ENCODE measurements around the gene BIN2. TPM values are rescaled to one million over a fixed set of nuclear protein-coding genes. Genes with fewer than 3 reads are reported as not detected.

BIN2 gene
- total and polyA plus RNA-seq, 2 experiments from 2014 or later: not detected

DNA sequence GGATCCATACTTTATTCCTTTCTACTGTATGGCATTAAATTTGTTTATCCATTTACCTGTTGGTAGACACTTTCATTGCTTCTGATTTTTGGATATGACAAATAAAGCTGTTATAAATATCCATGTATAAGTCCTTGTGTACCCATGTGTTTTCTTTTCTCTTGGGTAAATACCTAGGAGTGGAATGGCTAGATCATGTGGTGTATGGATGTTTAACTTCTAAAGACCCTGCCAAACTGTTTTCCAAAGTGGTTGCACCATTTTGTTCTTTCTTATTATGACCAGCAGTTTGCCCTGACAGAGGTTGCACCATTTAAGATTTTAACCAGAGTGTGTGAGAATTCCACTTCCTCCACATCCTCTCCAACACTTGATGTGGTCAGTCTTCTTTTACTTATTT is 91.3 kb downstream of the BIN2 start:
- Mint-ChIP-seq H3K4me1 (peaks cover 8% of the 10 kb centered on the region), H3K27me3 (ENCODE audit: insufficient read depth, low read depth, poor library complexity) (no peaks in the 10 kb centered on the region), H3K27ac (no peak overlapping the region), H3K4me3 (no peak overlapping the region), H3K9me3 (no peaks in the 10 kb centered on the region; the same call in 2 of the 3 replicates), H3K36me3 (ENCODE audit: low read depth) (no peaks in the 10 kb centered on the region)
- Histone ChIP-seq H3K36me3 (ENCODE audit: insufficient read depth) (no peaks in the 10 kb centered on the region), H3F3A (replicated peaks; ENCODE audit: low read depth) (no peaks in the 10 kb centered on the region; the same call in 1 of the 2 replicates), H3K27me3 (ENCODE audit: insufficient read depth) (no peaks in the 10 kb centered on the region), H4K20me1 (replicated peaks; ENCODE audit: insufficient read depth) (no peaks in the 10 kb centered on the region), H3K4me1 (ENCODE audit: insufficient read depth) (no peaks in the 10 kb centered on the region), H2AFZ (no peak overlapping the region), H3K9me2 (ENCODE audit: insufficient read depth) (no peaks in the 10 kb centered on the region), H3K4me2 (no peak overlapping the region), H3K27ac (ENCODE audit: low read depth) (no peak overlapping the region), H3K4me3 (no peak overlapping the region), H3K79me2 (replicated peaks; ENCODE audit: insufficient read depth) (no peaks in the 10 kb centered on the region)
- TF ChIP-seq EZH2 (IDR thresholded peaks at IDR 0.05; ENCODE audit: low read depth, unreplicated experiment) (no peak), NANOG (IDR thresholded peaks at IDR 0.05; ENCODE audit: borderline replicate concordance) (no peak), EZH2phosphoT487 (IDR thresholded peaks at IDR 0.05; ENCODE audit: unreplicated experiment) (no peak), POLR2AphosphoS5 (IDR thresholded peaks at IDR 0.05; ENCODE audit: low read depth) (no peak), ZNF331 (CRISPR knock-in tag; IDR thresholded peaks at IDR 0.05; ENCODE audit: low read depth) (no peak), ZNF114 (CRISPR knock-in tag; IDR thresholded peaks at IDR 0.05) (no peak), STAT1 (IDR thresholded peaks at IDR 0.05; ENCODE audit: unreplicated experiment) (no peak), CREB1 (CRISPR knock-in tag; IDR thresholded peaks at IDR 0.05; ENCODE audit: low read depth) (no peak), JUNB (IDR thresholded peaks at IDR 0.05; ENCODE audit: unreplicated experiment) (no peak)
- TF ChIP-seq, protein P1, sequence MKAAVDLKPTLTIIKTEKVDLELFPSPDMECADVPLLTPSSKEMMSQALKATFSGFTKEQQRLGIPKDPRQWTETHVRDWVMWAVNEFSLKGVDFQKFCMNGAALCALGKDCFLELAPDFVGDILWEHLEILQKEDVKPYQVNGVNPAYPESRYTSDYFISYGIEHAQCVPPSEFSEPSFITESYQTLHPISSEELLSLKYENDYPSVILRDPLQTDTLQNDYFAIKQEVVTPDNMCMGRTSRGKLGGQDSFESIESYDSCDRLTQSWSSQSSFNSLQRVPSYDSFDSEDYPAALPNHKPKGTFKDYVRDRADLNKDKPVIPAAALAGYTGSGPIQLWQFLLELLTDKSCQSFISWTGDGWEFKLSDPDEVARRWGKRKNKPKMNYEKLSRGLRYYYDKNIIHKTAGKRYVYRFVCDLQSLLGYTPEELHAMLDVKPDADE (IDR thresholded peaks at IDR 0.05): no peak
- TF ChIP-seq, protein P2, sequence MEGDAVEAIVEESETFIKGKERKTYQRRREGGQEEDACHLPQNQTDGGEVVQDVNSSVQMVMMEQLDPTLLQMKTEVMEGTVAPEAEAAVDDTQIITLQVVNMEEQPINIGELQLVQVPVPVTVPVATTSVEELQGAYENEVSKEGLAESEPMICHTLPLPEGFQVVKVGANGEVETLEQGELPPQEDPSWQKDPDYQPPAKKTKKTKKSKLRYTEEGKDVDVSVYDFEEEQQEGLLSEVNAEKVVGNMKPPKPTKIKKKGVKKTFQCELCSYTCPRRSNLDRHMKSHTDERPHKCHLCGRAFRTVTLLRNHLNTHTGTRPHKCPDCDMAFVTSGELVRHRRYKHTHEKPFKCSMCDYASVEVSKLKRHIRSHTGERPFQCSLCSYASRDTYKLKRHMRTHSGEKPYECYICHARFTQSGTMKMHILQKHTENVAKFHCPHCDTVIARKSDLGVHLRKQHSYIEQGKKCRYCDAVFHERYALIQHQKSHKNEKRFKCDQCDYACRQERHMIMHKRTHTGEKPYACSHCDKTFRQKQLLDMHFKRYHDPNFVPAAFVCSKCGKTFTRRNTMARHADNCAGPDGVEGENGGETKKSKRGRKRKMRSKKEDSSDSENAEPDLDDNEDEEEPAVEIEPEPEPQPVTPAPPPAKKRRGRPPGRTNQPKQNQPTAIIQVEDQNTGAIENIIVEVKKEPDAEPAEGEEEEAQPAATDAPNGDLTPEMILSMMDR (conservative IDR thresholded peaks at IDR 0.05; ENCODE audit: low read depth in 2 of 2): no peak
- TF ChIP-seq, protein P3, sequence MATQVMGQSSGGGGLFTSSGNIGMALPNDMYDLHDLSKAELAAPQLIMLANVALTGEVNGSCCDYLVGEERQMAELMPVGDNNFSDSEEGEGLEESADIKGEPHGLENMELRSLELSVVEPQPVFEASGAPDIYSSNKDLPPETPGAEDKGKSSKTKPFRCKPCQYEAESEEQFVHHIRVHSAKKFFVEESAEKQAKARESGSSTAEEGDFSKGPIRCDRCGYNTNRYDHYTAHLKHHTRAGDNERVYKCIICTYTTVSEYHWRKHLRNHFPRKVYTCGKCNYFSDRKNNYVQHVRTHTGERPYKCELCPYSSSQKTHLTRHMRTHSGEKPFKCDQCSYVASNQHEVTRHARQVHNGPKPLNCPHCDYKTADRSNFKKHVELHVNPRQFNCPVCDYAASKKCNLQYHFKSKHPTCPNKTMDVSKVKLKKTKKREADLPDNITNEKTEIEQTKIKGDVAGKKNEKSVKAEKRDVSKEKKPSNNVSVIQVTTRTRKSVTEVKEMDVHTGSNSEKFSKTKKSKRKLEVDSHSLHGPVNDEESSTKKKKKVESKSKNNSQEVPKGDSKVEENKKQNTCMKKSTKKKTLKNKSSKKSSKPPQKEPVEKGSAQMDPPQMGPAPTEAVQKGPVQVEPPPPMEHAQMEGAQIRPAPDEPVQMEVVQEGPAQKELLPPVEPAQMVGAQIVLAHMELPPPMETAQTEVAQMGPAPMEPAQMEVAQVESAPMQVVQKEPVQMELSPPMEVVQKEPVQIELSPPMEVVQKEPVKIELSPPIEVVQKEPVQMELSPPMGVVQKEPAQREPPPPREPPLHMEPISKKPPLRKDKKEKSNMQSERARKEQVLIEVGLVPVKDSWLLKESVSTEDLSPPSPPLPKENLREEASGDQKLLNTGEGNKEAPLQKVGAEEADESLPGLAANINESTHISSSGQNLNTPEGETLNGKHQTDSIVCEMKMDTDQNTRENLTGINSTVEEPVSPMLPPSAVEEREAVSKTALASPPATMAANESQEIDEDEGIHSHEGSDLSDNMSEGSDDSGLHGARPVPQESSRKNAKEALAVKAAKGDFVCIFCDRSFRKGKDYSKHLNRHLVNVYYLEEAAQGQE (IDR thresholded peaks at IDR 0.05; ENCODE audit: unreplicated experiment): no peak
- TF ChIP-seq, protein P4, sequence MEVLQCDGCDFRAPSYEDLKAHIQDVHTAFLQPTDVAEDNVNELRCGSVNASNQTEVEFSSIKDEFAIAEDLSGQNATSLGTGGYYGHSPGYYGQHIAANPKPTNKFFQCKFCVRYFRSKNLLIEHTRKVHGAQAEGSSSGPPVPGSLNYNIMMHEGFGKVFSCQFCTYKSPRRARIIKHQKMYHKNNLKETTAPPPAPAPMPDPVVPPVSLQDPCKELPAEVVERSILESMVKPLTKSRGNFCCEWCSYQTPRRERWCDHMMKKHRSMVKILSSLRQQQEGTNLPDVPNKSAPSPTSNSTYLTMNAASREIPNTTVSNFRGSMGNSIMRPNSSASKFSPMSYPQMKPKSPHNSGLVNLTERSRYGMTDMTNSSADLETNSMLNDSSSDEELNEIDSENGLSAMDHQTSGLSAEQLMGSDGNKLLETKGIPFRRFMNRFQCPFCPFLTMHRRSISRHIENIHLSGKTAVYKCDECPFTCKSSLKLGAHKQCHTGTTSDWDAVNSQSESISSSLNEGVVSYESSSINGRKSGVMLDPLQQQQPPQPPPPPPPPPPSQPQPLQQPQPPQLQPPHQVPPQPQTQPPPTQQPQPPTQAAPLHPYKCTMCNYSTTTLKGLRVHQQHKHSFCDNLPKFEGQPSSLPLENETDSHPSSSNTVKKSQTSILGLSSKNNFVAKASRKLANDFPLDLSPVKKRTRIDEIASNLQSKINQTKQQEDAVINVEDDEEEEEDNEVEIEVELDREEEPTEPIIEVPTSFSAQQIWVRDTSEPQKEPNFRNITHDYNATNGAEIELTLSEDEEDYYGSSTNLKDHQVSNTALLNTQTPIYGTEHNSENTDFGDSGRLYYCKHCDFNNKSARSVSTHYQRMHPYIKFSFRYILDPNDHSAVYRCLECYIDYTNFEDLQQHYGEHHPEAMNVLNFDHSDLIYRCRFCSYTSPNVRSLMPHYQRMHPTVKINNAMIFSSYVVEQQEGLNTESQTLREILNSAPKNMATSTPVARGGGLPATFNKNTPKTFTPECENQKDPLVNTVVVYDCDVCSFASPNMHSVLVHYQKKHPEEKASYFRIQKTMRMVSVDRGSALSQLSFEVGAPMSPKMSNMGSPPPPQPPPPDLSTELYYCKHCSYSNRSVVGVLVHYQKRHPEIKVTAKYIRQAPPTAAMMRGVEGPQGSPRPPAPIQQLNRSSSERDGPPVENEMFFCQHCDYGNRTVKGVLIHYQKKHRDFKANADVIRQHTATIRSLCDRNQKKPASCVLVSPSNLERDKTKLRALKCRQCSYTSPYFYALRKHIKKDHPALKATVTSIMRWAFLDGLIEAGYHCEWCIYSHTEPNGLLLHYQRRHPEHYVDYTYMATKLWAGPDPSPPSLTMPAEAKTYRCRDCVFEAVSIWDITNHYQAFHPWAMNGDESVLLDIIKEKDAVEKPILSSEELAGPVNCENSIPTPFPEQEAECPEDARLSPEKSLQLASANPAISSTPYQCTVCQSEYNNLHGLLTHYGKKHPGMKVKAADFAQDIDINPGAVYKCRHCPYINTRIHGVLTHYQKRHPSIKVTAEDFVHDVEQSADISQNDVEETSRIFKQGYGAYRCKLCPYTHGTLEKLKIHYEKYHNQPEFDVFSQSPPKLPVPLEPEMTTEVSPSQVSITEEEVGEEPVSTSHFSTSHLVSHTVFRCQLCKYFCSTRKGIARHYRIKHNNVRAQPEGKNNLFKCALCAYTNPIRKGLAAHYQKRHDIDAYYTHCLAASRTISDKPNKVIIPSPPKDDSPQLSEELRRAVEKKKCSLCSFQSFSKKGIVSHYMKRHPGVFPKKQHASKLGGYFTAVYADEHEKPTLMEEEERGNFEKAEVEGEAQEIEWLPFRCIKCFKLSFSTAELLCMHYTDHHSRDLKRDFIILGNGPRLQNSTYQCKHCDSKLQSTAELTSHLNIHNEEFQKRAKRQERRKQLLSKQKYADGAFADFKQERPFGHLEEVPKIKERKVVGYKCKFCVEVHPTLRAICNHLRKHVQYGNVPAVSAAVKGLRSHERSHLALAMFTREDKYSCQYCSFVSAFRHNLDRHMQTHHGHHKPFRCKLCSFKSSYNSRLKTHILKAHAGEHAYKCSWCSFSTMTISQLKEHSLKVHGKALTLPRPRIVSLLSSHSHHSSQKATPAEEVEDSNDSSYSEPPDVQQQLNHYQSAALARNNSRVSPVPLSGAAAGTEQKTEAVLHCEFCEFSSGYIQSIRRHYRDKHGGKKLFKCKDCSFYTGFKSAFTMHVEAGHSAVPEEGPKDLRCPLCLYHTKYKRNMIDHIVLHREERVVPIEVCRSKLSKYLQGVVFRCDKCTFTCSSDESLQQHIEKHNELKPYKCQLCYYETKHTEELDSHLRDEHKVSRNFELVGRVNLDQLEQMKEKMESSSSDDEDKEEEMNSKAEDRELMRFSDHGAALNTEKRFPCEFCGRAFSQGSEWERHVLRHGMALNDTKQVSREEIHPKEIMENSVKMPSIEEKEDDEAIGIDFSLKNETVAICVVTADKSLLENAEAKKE (CRISPR knock-in tag; IDR thresholded peaks at IDR 0.05): no peak
- ATAC-seq (no peak), DNase-seq (ENCODE audit: low spot score) (no peak)

All from GM23338 (cell line).